ENCODE results near the gene MYH7. TPM values are rescaled to one million over a fixed set of nuclear protein-coding genes. Genes with fewer than 3 reads are reported as not detected.

The MYH7 gene
- total RNA-seq, 1 donor from 2014 or later = 14,853 TPM

GRCh38 chr14:23380976-23381375 lies 54.5 kb downstream of the MYH7 start:
- Histone ChIP-seq H3K27ac (replicated peaks) (peak overlapping the region; percentile 48), H3K4me3 (no peak overlapping the region), H3K27me3 (ENCODE audit: low read depth) (peaks cover 7% of the 10 kb centered on the region), H3K9me3 (replicated peaks) (no peaks in the 10 kb centered on the region), H3K36me3 (peaks cover 38% of the 10 kb centered on the region), H3K4me1 (peaks cover 14% of the 10 kb centered on the region)
- TF ChIP-seq CTCF (IDR thresholded peaks at IDR 0.05; ENCODE audit: borderline replicate concordance) = no peak
- intact Hi-C loops (cut with micrococcal nuclease) = no loop called here
- DNase-seq = no peak

- intact Hi-C loops (cut with micrococcal nuclease) = no loop called here
- Histone ChIP-seq H3K27ac (replicated peaks) (peak overlapping the region; percentile 48), H3K4me3 (no peak overlapping the region), H3K4me1 (peaks cover 17% of the 10 kb centered on the region), H3K27me3 (ENCODE audit: low read depth) (peaks cover 7% of the 10 kb centered on the region), H3K9me3 (replicated peaks) (no peaks in the 10 kb centered on the region), H3K36me3 (peaks cover 32% of the 10 kb centered on the region)
- no peak for TF ChIP-seq CTCF (IDR thresholded peaks at IDR 0.05; ENCODE audit: borderline replicate concordance)
- no peak for DNase-seq
Measured at GRCh38 chr14:23380197-23380914, 55.1 kb downstream of the MYH7 start.

GRCh38 chr14:23379366-23380196 lies 55.9 kb downstream of the MYH7 start:
- H3K27ac ChIP-seq (replicated peaks) = peak overlapping the region; percentile 48

GRCh38 chr14:23378612-23379220 lies 56.7 kb downstream of the MYH7 start:
- intact Hi-C loops (cut with micrococcal nuclease) = loop anchor here (5.0 kb wide), 1 partner anchor 51 kb away; no protein-coding TSS in a partner anchor
- Histone ChIP-seq H3K4me3 (no peak overlapping the region), H3K36me3 (peaks cover 20% of the 10 kb centered on the region), H3K27me3 (ENCODE audit: low read depth) (peaks cover 7% of the 10 kb centered on the region), H3K27ac (replicated peaks) (peak overlapping the region; percentile 47), H3K4me1 (peaks cover 17% of the 10 kb centered on the region), H3K9me3 (replicated peaks) (no peaks in the 10 kb centered on the region)
- no peak for TF ChIP-seq CTCF (IDR thresholded peaks at IDR 0.05; ENCODE audit: borderline replicate concordance)
- no peak for DNase-seq

More at GRCh38 chr14:23379366-23380196, 55.9 kb downstream of the MYH7 start:
- intact Hi-C loops (cut with micrococcal nuclease) = loop anchor here (5.0 kb wide), 1 partner anchor 52 kb away; no protein-coding TSS in a partner anchor
- Histone ChIP-seq H3K9me3 (replicated peaks) (no peaks in the 10 kb centered on the region), H3K4me1 (peaks cover 17% of the 10 kb centered on the region), H3K4me3 (no peak overlapping the region), H3K27me3 (ENCODE audit: low read depth) (peaks cover 7% of the 10 kb centered on the region), H3K36me3 (peaks cover 24% of the 10 kb centered on the region)
- peak; percentile 88 for TF ChIP-seq CTCF (IDR thresholded peaks at IDR 0.05; ENCODE audit: borderline replicate concordance)
- DNase-seq = peak; percentile 60
